RCC 7860 (cell line): ENCODE measurements around the gene COL21A1.
A peak's percentile ranks its signal among the peaks of the same experiment; 100 is the strongest.
"Not testable (repeated sequence)": the region's sequence is repeated elsewhere in the genome, so short reads cannot be mapped to it uniquely, and the experiment has no call there.

Experiments used
- DNase-seq: peaks from one replicate; pipeline ENCODE4 v3.0.0-alpha.2; 2015; ENCODE audit warnings: low spot score
- FAIRE-seq: peaks from 2 replicates; lab custom pipeline; 2012; peaks lifted over from hg19 to GRCh38; lab: Jason Lieb, UNC

COL21A1 gene

GRCh38 chr6:56246881-56247653 is at the start of gene COL21A1:
COL21A1 (minus strand) TSS chr6:56247580; CDS start chr6:56182618, 64,962 bp downstream.
- DNase-seq (no peak), FAIRE-seq (no peak)

DNA sequence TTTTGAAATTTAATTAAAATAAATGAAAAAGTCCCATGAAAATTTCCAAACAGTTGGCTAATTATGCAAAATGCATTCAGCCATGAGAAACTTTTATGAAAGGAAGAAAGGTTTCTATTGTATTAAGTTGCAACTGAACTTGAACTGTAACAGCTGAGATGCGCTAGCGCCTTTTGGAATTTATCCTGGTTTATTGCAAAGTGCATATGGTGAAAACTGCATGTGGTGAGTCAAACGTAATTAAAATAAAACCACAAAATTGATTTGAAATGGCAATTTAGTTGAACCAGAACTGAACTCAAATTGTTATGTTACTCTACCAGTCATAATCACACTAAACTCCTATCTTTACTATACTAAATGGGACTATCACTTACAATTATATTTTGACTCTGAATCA is 46.4 kb upstream of the COL21A1 start:
- DNase-seq: no peak
- no peak for FAIRE-seq

DNA sequence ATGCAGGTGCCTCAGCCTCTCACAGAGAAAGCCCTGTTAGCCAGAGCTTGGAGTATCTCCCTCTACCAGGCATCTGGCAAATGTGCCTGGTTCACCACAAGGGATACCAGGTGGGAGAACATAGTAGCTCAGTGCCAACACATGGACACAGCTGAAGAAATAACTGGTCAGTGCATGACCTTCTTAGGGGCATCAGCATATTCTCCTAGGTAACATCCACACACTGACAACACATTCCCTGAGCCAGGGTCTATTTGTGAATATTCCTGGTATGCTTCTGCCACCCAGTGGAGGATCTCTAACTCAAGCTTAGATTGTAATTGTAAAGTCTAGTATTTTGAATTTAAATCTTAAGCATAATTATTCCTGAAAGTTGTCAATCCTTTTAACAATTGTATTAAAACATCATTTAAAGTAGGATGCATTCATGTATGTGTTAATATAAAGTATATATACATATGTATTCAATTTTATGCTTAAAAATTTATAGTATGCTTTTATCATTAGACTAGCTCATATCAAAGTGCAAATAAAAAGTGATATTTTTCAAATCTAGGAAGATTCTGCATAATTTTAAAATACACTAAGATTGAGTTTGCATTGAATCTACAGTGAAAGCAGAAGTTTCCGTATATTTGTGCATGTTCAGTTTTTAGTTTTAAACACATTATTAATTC is 45.3 kb upstream of the COL21A1 start:
- FAIRE-seq (peak; percentile 73), DNase-seq (peak; percentile 60)

DNA sequence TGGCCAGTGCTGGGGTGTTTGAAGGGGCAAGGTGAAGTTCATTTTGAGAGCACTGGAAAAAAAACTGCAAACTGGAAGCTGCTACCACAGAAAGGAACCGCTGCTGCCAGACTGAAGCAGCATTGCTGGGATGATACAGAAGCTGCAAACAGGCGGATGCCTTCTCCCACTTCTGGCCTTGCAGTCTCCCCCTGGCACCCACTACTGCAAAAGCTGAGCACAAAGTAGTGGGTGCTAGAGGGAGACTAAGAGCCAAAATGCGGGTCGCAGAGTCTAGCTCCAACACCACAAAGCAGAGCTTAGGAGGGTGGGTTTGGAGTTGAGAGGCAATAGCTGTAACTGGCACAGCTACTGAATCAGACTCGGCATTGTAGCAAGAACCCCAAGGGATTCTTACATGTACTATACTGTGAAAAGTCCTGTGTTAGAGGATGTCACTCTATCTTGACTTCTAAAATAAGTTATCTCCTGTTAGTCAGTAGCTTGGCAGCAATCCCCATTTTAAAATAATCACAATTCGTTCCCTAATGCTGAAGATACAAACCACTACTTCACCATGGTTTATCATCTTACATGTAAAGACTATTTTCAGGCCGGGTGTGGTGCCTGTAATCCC is 44.0 kb upstream of the COL21A1 start:
- no peak for FAIRE-seq
- no peak for DNase-seq

GRCh38 chr6:56289721-56290120 is 42.3 kb upstream of the COL21A1 start:
- DNase-seq: no peak
- no peak for FAIRE-seq

GRCh38 chr6:56288347-56288746 is 41.0 kb upstream of the COL21A1 start:
- FAIRE-seq: no peak

DNA sequence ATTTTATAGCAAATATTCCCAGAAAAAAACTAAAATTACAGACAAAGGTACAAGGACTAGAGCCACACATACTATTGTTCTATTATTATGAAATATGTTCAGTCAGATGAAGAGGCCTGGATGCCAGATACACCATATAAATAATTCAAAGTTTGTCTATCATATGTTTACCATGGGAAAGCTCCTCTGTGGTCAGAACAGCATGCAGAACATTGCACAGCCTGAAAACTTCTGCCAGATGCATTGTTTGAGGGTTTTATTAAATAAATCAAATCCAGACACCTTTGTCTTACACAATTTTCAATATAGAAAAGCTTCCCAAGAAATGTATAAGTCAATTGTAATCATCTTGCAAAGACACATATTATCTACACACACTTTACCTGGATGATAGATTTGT is 35.0 kb upstream of the COL21A1 start:
- DNase-seq (no peak), FAIRE-seq (no peak)

More at GRCh38 chr6:56288347-56288746, 41.0 kb upstream of the COL21A1 start:
- no peak for DNase-seq

DNA sequence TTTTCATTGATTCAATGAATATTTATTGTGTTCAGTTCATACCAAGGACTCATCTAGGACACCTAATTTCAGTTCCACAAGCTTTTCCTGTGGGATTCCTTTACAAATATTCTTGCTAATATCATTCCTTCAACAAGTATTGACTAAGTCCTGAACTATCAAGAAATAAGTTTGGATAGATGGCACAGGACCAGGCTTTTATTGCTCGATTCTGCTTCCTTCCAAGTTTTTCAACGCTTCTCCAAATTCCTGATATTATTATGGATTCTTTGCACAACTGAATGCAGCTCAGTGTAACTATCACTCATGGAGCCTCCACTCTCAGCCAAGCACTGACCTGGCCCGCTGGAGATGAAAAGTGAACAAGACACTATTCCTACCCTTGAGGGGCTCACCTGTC is 32.7 kb upstream of the COL21A1 start:
- no peak for FAIRE-seq

DNA sequence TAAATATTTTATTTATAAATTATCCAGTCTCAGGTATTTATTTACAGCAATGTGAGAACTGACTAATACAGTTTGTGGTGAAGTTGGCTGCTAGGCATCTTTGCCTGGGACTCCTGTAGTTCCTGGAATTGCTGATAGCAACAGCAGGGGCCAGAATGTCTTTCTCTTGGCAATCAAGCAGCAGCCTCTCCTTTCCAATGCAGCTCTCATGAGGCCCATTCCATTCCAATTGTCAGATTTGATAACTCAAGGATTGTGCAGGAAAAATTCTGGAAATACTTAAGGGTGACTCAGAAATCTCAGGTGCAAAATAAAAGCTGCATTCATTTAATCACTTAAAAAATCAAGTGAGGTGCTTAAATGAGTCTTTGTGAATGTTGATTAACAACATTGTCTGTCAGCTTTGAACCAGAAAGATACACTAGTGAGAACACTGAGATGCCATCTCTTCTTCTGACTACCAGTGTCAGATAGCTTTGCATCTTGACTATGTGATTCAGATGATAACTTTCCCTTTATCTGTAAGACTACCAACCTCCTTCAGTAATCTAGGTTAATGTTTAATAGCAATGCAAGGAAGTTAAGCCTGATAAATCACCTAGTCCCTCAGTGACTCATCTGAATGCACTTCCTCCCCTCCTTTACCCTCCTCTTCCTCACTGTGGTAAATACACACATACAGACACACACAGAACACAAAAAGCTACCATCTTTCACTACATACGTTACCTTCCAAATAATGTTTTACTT is 32.1 kb upstream of the COL21A1 start:
- FAIRE-seq (peak; percentile 97), DNase-seq (peak; percentile 95)

More for the DNA sequence above, 32.7 kb upstream of the COL21A1 start:
- no peak for DNase-seq

GRCh38 chr6:56278171-56278591 is 30.8 kb upstream of the COL21A1 start:
- FAIRE-seq: no peak

GRCh38 chr6:56270812-56271441 is 23.5 kb upstream of the COL21A1 start:
- no peak for DNase-seq
- FAIRE-seq: no peak

More at GRCh38 chr6:56278171-56278591, 30.8 kb upstream of the COL21A1 start:
- no peak for DNase-seq

DNA sequence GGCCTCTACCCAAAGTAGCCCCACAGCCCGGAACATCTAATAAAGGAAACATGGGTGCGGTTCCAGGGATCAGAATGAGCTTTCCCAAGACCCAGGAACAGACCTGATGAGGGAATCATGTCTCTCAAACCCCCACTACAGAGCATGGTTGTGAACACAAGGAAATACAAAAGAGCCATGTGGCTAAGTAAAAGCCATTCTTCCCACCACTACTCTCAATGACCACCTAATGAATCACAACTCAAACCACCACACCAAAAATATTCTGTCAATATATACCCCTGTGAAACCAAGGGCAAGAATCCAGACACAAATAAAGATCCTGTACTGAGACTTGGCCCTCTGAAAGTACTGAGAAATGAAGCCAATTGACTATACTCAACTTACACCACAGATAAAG is 20.9 kb upstream of the COL21A1 start:
- no peak for DNase-seq
- FAIRE-seq: no peak

DNA sequence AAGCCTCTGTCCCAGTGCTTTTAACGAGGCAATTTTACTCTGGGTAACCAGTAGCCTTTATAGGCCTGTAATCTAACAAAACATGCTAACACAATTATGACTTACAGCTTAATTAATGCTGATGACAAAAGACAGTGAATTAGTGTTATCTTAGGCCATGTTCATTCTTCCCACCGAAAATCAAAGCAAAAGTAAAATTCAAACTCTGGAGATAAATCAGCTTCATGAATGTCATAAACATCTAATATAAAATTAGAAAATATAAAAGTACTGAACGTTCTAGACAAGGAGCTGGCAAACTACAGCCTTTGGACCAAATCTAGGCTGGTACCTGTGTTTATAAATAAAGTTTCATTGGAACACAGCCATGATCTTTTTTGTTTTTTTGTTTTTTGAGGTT is 18.6 kb upstream of the COL21A1 start:
- no peak for FAIRE-seq
- DNase-seq: no peak

- FAIRE-seq (no peak), DNase-seq (no peak)
These were observed 16.4 kb upstream of the COL21A1 start for GRCh38 chr6:56263596-56264315.

GRCh38 chr6:56260593-56260992 is 13.2 kb upstream of the COL21A1 start:
- not testable (repeated sequence) for DNase-seq, FAIRE-seq

DNA sequence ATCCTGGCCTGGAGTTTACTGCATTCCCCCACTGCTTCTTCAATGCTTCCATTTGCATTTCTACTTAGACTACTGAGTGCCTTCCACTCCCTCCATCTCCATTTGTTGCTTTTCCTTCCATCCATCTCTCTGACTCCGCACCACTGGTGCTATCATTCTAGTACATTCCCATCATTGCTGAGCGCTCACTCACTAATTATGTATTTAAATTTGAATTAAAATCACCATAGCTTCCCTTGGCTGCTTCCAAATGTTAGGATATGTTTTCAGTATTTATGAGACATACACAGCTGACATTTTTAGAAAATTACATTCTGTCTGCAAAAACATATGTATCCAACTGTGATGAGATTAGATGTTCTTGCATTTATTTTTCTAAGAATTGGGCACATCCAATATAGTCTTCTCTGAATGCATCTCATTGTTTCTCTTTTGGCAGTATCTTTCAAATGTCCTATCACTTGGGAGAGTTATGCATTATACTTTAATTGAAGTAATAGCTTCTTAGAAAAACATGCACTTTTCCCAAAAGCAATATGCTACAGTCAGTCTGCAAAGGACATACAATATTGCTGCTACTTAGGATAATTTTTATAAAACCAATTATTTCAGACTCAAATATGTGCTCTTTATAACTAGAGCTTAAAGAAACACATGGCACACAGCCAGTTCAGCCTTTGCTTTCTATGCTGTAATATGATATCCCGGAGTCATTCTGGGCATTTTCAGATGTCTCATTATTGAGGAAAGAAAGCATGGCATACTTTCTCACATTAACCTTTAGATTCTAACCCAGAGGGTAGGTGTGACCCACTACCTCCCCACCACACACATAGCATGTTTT is 12.1 kb upstream of the COL21A1 start:
- DNase-seq: no peak
- FAIRE-seq: no peak

DNA sequence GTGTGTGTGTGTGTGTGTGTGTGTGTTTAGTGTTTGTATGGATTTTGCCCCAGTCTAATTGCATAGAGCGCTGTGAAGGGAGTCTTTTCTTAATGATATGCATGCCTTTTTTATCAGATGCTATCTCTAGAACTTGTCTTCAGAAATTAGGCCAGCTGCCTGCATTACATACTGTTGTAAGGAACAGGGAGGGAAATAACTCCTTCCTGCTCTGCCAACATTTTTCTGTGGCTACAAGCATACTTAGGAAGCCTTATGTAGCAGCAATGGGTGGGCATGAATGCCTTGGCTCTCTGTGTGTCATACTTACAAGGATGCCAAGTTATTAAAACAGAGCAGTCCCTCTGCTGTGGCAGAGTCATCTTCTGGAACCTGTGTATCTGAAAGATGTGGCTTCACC is 8.0 kb upstream of the COL21A1 start:
- DNase-seq (no peak), FAIRE-seq (no peak)

DNA sequence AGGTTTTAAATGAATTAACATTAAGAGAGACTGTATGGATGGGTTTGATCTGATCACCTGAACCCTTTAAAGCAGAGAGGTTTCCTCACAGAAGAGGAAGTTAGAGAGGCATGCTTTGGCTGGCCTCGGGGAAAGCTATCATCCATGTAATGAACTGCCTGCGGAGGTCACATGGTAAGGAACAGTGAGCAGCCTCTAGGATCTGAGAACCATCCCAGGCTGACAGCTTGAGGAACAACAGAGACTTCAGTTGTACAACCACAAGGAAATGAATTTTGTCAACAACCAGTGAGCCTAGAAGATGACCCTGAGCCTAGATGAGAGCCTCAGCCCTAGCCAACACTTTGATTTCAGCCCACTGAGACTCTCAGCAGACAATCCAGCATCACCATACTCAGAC is 2.9 kb upstream of the COL21A1 start:
- DNase-seq (no peak), FAIRE-seq (no peak)

DNA sequence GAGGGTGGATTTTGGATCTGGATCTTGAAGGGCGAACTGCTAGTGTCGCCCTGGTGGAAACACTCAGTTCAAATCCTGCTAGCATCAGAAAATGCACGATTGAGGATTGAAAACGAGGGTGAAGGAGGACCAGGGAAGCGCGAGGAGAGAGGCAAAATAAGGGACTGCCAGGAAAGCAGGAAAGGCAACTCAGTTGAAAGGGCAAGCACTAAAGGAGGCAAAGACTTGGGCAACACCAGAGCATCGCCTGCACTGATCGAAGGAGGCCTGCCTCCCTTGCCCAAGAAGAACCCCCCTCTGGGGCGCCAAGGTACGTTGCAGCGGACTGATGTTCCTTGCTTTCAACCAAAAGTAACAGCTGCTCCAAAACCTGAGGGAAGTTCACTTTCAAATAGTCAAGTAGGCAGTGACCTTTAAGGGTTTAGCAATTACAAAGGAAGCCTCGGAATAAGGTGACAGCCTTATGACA is 308 bp upstream of the COL21A1 start:
- FAIRE-seq: no peak
- no peak for DNase-seq
